GM12891 (cell line): Measurements from ENCODE around the gene NEGR1.

ENCODE experiments used
- DNase-seq: peaks from one replicate; pipeline ENCODE4 v3.0.0; 2011; ENCODE audit warnings: low spot score; ENCODE audit not compliant: insufficient read length
- FAIRE-seq: peaks from 2 replicates; lab custom pipeline; 2011; peaks lifted over from hg19 to GRCh38; lab: Jason Lieb, UNC
- PAX5 ChIP-seq: IDR thresholded peaks from 2 replicates; pipeline ENCODE4 v1.6.1; 2011; ENCODE audit warnings: low read length, moderate library complexity, mild to moderate bottlenecking; ENCODE audit not compliant: insufficient read depth, severe bottlenecking
- POLR2A ChIP-seq: IDR thresholded peaks from 2 replicates; pipeline ENCODE4 v1.6.1; 2011; ENCODE audit warnings: low read depth, low read length, control low read depth
- POLR2AphosphoS5 ChIP-seq: IDR thresholded peaks from 2 replicates; pipeline ENCODE4 v1.6.1; 2011; ENCODE audit warnings: low read depth, low read length, control low read depth
- POU2F2 ChIP-seq: IDR thresholded peaks from 2 replicates; pipeline ENCODE4 v1.6.1; 2011; ENCODE audit warnings: low read depth, mild to moderate bottlenecking, control low read depth, low read length, moderate library complexity
- SPI1 ChIP-seq: IDR thresholded peaks from 2 replicates; pipeline ENCODE4 v1.6.1; 2011; ENCODE audit warnings: low read depth, low read length, control low read depth
- TAF1 ChIP-seq: IDR thresholded peaks from 2 replicates; pipeline ENCODE4 v1.6.1; 2011; ENCODE audit warnings: low read depth, low read length, control low read depth

NEGR1 gene

GRCh38 chr1:71656902-71657301 lies 625.4 kb downstream of the NEGR1 start:
- FAIRE-seq, result no peak
- no peak for DNase-seq
- no peak for TF ChIP-seq POLR2A
- no peak for TF ChIP-seq SPI1

- FAIRE-seq (no peak), DNase-seq (no peak)
- TF ChIP-seq POU2F2, result no peak
- TF ChIP-seq SPI1, result no peak
- TF ChIP-seq TAF1, result no peak
- no peak for TF ChIP-seq POLR2AphosphoS5
- TF ChIP-seq PAX5, result no peak
- no peak for TF ChIP-seq POLR2A
Measured at GRCh38 chr1:71655604-71656003, 626.7 kb downstream of the NEGR1 start.

GRCh38 chr1:71653952-71654351 lies 628.4 kb downstream of the NEGR1 start:
- TF ChIP-seq POLR2A (no peak), POU2F2 (no peak), TAF1 (no peak), PAX5 (no peak), POLR2AphosphoS5 (no peak), SPI1 (no peak)
- FAIRE-seq, result no peak

GRCh38 chr1:71651214-71651613 lies 631.1 kb downstream of the NEGR1 start:
- DNase-seq (no peak), FAIRE-seq (no peak)
- TF ChIP-seq POU2F2, result no peak

More at GRCh38 chr1:71653952-71654351, 628.4 kb downstream of the NEGR1 start:
- DNase-seq, result no peak

GRCh38 chr1:71650119-71650518 lies 632.2 kb downstream of the NEGR1 start:
- no peak for DNase-seq
- TF ChIP-seq POLR2A (no peak), SPI1 (no peak), PAX5 (no peak)
- FAIRE-seq, result no peak

- no peak for TF ChIP-seq POU2F2
- no peak for TF ChIP-seq PAX5
- TF ChIP-seq POLR2AphosphoS5, result no peak
- TF ChIP-seq SPI1, result no peak
- FAIRE-seq (no peak), DNase-seq (no peak)
Measured at GRCh38 chr1:71649608-71650007, 632.7 kb downstream of the NEGR1 start.

- TF ChIP-seq TAF1 (no peak), POLR2AphosphoS5 (no peak), PAX5 (no peak), POU2F2 (no peak), SPI1 (no peak), POLR2A (no peak)
- FAIRE-seq (no peak), DNase-seq (no peak)
Measured at GRCh38 chr1:71647513-71648300, 634.6 kb downstream of the NEGR1 start.

- FAIRE-seq, result no peak
- DNase-seq, result no peak
- TF ChIP-seq SPI1, result no peak
- TF ChIP-seq POU2F2, result no peak
- TF ChIP-seq POLR2AphosphoS5, result no peak
- TF ChIP-seq POLR2A, result no peak
- TF ChIP-seq TAF1, result no peak
- TF ChIP-seq PAX5, result no peak
Measured at GRCh38 chr1:71645015-71645414, 637.3 kb downstream of the NEGR1 start.

GRCh38 chr1:71641903-71642302 lies 640.4 kb downstream of the NEGR1 start:
- DNase-seq (no peak), FAIRE-seq (no peak)
- no peak for TF ChIP-seq SPI1
- TF ChIP-seq TAF1, result no peak
- no peak for TF ChIP-seq POLR2A
- no peak for TF ChIP-seq POU2F2
- TF ChIP-seq PAX5, result no peak
- TF ChIP-seq POLR2AphosphoS5, result no peak

- TF ChIP-seq POU2F2 (no peak), TAF1 (no peak), PAX5 (no peak), SPI1 (no peak), POLR2AphosphoS5 (no peak), POLR2A (no peak)
- no peak for FAIRE-seq
- no peak for DNase-seq
Measured at GRCh38 chr1:71640998-71641397, 641.3 kb downstream of the NEGR1 start.
